GM21423 (cell line): ENCODE results near the gene C11orf16.
"Not testable (repeated sequence)": the region's sequence is repeated elsewhere in the genome, so short reads cannot be mapped to it uniquely, and the experiment has no call there.

Experiments used
- ATAC-seq: cut with Tn5 transposase; IDR thresholded peaks from one replicate; pipeline ENCODE4 v1.9.1; 2021; ENCODE audit warnings: mild to moderate bottlenecking, moderate library complexity; ENCODE audit not compliant: unreplicated experiment

The C11orf16 gene

DNA sequence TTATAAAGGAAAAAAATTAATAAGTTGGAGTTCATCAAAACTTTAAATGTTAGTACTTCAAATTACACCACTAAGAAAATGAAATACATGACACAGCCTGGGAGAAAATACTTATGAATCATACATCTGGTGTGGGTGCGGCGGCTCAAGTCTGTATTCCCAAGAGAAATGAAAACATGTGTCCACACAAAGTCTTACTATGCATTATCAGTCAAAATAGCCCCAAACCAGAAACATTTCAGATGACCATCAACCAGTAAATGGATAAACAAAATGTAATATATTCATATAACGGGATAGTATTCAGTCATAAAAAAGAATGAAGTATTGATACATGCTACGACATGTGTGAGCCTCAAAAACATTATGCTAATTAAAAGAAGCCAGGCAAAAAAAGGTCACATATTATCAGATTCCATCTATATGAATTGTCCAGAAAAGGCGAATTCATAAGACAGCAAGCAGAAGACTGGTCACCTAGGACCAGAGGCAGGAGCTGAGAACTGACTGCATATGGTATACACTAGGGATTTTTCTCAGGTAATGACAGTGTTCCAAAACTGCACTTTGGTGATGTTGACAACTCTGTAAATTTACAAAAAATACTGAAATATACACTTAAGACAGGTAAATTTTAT is 27.1 kb downstream of the C11orf16 start:
- no peak for ATAC-seq

DNA sequence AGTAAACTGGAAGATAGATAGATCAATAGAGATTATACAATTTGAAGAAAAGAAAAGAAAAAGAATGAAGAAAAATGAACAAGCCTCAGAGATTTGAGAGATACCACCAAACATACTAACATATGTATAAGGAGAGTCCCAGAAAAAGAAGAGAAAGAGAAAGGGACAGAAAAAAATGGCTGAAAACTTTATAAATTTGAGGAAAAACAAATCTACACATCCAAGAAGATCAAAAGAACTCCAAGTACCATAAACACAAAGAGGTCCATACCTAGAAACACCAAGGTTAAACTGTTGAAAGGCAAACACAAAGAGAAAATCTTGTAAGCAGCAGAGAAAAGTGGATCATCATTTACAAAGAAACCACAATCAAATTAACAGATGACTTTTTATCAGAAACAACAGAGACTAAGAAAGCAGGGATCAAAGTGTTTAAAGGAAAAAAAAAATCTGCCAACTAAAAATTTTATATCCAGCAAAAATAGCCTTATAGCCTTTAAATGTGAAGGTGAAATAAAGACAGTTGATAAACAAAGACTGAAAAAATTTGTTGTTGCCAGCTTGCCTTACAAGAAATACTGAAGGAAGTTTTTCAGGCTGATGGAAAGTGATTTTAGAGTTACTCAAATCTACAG is 33.5 kb downstream of the C11orf16 start:
- no peak for ATAC-seq

DNA sequence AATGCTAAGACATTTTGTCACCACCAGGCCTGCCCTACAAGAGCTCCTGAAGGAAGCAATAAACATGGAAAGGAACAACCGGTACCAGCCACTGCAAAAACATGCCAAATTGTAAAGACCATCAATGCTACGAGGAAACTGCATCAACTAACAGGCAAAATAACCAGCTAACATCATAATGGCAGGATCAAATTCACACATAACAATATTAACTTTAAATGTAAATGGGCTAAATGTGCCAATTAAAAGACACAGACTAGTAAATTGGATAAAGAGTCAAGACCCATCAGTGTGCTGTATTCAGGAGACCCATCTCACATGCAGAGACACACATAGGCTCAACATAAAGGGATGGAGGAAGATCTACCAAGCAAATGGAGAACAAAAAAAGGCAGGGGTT is 41.6 kb downstream of the C11orf16 start:
- ATAC-seq = not testable (repeated sequence)

DNA sequence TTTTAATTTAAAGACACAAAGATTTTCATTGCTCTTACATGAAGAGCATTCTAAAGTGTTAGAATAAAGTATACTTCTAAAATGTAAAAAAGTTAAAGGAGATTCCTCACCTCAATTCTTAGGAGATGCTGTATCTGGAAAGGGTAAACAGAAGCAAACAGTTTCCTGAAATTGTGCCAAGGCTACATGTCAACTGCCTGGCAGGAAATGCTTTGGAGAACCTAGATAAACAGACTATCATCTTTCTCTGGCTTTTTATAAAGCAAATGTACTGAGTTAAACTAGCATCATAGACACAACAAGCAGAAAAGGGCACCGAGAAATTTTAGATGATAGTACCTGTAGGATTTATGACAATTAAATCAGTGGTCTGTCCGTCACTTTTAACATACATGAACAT is 46.4 kb downstream of the C11orf16 start:
- no peak for ATAC-seq

DNA sequence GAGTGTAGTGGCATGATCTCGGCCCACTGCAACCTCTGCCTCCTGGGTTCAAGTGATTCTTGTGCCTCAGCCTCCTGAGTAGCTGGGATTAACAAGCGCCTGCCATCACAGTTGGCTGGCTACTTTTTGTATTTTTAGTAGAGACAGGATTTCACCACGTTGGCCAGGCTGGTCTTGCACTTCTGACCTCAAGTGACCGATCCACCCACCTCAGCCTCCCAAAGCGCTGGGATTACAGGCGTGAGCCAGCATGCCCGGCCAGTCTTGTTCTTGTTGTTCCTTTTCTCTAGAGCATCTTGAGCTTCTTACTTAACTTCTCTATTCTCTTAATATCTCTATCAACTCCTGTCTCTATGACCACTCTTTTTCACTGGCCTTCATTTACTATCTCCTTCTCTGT is 51.2 kb downstream of the C11orf16 start:
- not testable (repeated sequence) for ATAC-seq

DNA sequence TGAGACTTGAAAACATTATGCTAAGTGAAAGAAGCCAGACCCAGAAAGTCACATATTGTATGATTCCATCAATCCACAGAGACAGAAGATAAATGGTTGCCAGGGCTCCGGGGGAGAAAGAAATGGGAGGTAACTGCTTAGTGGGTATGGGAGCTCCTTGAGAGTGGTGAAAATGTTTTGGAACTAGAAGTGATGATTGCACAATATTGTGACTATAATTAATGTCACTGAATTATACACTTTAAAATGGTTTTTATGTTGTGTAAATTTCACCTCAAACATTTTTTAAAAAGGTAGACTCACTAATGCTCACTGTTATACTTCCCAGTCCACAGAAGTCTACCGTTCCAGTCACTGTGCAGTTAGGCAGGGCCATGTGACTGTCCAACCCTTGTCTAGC is 54.0 kb downstream of the C11orf16 start:
- ATAC-seq = no peak

DNA sequence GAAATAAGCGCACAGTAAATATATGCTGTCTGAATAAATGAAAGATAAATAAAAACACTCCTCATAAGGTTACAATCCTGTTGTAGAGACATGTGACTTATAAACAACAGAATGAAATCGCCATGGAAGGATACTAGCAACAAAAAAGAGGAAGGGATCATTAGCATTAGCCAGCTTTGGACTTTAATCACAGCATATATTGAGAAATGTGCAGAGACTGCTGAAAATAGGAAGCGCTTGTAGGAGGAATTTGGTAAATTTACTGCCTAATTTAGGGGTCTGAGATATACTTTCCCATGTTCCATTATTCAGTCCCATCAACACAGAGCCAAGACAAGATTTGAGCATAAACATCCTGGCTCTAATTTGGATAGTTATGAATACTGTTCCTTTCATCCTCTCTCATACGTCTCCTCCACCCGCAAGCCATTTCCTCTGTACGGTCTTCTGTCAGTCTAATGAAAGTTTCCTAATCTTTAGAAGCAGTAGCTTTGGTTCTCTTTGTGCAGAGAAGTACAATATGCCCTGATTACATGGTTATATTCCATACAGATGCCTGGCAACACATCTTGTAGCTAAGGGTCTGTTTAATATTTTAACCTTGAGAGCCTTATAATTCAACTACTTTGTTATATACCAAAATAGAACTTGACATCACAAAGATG is 58.9 kb downstream of the C11orf16 start:
- no peak for ATAC-seq

DNA sequence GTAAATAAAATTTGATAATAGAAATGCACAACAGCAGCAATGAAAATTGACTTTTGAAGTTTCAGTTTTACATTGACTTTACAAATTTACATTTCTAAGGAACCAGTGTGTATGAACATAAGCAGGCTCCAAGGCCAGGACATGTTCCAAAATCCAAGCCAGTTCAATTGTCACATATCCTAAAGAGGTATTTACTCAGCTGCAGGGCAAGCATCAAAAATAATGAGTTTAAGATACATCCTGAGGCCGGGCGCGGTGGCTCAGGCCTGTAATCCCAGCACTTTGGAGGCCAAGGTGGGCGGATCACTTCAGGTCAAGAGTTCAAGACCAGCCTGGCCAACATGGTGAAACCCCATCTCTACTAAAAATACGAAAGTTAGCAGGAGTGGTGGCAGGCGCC is 60.8 kb downstream of the C11orf16 start:
- ATAC-seq = no peak

DNA sequence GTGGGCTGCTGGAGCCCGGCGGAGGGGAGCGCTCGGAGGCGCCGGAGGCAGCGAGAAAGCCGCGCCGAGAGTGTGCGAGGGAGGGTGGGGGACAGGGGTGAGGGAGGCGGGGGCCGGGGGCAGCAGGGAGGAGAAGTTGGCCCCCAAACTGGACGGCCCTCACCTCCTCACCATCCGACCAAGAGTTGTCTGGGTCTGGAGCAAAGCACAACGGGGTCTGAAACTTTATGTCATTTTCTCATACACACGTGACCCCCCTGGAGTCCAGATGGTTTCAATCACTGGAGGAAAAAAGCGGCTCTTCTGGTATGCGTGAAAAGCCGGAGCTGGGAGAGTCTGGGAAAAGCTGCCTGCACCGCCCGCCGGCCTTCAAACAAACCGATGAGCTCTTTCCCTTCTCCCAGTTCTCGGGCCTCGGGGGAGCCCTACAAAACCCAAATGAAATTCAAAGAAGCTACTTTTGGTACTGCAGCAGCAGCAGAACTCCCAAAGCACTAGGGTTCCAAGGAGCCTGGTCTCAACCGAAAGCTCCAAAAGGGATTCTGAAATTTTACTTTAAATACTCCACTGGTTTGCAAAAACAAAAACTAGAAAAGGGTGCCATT is 61.5 kb downstream of the C11orf16 start:
- ATAC-seq = no peak

DNA sequence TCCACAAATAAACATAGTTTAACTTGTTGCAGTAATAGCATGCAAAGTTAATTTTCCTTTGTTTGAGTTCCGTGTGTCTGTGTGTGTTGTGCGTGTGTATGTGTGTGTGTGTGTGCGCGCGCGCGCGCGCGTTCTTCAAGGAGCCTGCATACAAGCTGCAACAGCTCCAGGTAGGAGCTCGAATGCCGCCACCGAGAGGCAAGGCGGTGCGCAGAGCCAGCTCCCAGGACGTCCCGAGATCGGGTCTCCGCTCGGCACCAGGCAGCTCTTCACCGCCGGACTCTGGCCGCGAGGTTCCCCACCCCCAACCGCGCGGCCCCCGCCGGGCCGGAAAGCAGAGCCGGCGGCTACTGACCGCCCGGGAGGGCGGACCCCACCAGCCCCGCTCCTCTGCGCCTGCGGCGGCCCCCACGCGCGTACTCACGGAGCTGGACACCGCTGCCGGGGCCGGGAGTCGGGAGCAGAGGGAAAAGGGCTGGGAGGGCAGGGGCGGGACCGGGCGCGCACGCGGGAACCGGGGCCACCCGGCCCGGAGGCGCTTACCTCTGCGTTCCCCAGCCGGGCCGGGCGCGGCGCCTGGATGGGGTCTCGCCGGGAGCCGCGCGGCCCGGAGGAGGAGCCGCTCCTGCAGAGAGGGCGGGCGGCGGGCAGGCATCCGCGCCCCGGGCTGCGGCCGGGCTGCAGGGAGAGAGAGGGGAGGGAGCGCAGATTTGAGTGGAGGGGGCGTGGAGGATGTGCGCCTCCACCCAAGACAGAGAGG is 62.2 kb downstream of the C11orf16 start:
- no peak for ATAC-seq
